Activated T-cell treated with anti-CD3 and anti-CD28 coated beads, Interleukin-2, amount 50 U/mL, for 24 hours (primary cell): ENCODE results near the gene LRRC23.
A peak's percentile ranks its signal among the peaks of the same experiment; 100 is the strongest.

ENCODE experiments used
- DNase-seq: peaks from one replicate; pipeline ENCODE4 v3.0.0-alpha.2; 2020
- H3K27ac Mint-ChIP-seq: 2 replicates; pipeline ENCODE4 v1.8.0; 2020; ENCODE audit warnings: mild to moderate bottlenecking, mixed read lengths
- H3K27me3 Mint-ChIP-seq: 2 replicates; pipeline ENCODE4 v1.8.0; 2020; ENCODE audit warnings: mixed read lengths
- H3K36me3 Mint-ChIP-seq: 2 replicates; pipeline ENCODE4 v1.8.0; 2020; ENCODE audit warnings: low read depth, mixed read lengths
- H3K4me1 Mint-ChIP-seq: 2 replicates; pipeline ENCODE4 v1.8.0; 2020; ENCODE audit warnings: low read depth, mixed read lengths
- H3K4me3 Mint-ChIP-seq: 2 replicates; pipeline ENCODE4 v1.8.0; 2020; ENCODE audit warnings: mild to moderate bottlenecking, moderate library complexity, mixed read lengths
- H3K9me3 Mint-ChIP-seq: 2 replicates; pipeline ENCODE4 v1.8.0; 2020; ENCODE audit warnings: mixed read lengths

LRRC23 gene

GRCh38 chr12:6923003-6923732 is 18.5 kb downstream of the LRRC23 start:
- no peak for DNase-seq
- no peaks in the 10 kb centered on the region for H3K9me3 Mint-ChIP-seq
- no peak overlapping the region for H3K4me3 Mint-ChIP-seq
- peak overlapping the region; percentile 87 for H3K27ac Mint-ChIP-seq
- H3K27me3 Mint-ChIP-seq: no peaks in the 10 kb centered on the region
- H3K4me1 Mint-ChIP-seq: peaks cover 39% of the 10 kb centered on the region
- H3K36me3 Mint-ChIP-seq: peaks cover 46% of the 10 kb centered on the region

- H3K27me3 Mint-ChIP-seq: no peaks in the 10 kb centered on the region
- no peaks in the 10 kb centered on the region for H3K9me3 Mint-ChIP-seq
- H3K4me3 Mint-ChIP-seq: no peak overlapping the region
- H3K4me1 Mint-ChIP-seq: peaks cover 43% of the 10 kb centered on the region
- H3K27ac Mint-ChIP-seq: peak overlapping the region; percentile 87
- H3K36me3 Mint-ChIP-seq: peaks cover 49% of the 10 kb centered on the region
- DNase-seq: no peak
Observed at GRCh38 chr12:6923851-6924250, 19.2 kb downstream of the LRRC23 start.

GRCh38 chr12:6925239-6925539 is 20.6 kb downstream of the LRRC23 start:
- Mint-ChIP-seq H3K4me3 (no peak overlapping the region), H3K9me3 (no peaks in the 10 kb centered on the region), H3K4me1 (peaks cover 51% of the 10 kb centered on the region), H3K27me3 (no peaks in the 10 kb centered on the region), H3K36me3 (peaks cover 39% of the 10 kb centered on the region), H3K27ac (peak overlapping the region; percentile 9)
- DNase-seq: no peak

- Mint-ChIP-seq H3K4me1 (peaks cover 53% of the 10 kb centered on the region), H3K9me3 (no peaks in the 10 kb centered on the region), H3K27ac (peak overlapping the region; percentile 81), H3K27me3 (no peaks in the 10 kb centered on the region), H3K36me3 (peaks cover 39% of the 10 kb centered on the region), H3K4me3 (peak overlapping the region; percentile 33)
- DNase-seq: no peak
Observed at GRCh38 chr12:6925540-6926279, 21.1 kb downstream of the LRRC23 start.

GRCh38 chr12:6927379-6928021 is 22.9 kb downstream of the LRRC23 start, which contains the start of gene ATN1:
ATN1 (plus strand) TSS chr12:6927959; CDS start chr12:6934002, 6,043 bp downstream.
- no peaks in the 10 kb centered on the region for H3K9me3 Mint-ChIP-seq
- peak; percentile 77 for DNase-seq
- peak within 1 kb of the TSS; percentile 93 for H3K27ac Mint-ChIP-seq
- peaks cover 61% of the 10 kb centered on the region for H3K4me1 Mint-ChIP-seq
- no peaks in the 10 kb centered on the region for H3K27me3 Mint-ChIP-seq
- peaks cover 31% of the 10 kb centered on the region for H3K36me3 Mint-ChIP-seq
- peak within 1 kb of the TSS; percentile 88 for H3K4me3 Mint-ChIP-seq

GRCh38 chr12:6928022-6928702 is 23.5 kb downstream of the LRRC23 start:
- Mint-ChIP-seq H3K4me3 (peak overlapping the region; percentile 88), H3K27me3 (no peaks in the 10 kb centered on the region), H3K27ac (peak overlapping the region; percentile 93), H3K36me3 (peaks cover 29% of the 10 kb centered on the region), H3K4me1 (peaks cover 66% of the 10 kb centered on the region), H3K9me3 (no peaks in the 10 kb centered on the region)
- no peak for DNase-seq

GRCh38 chr12:6928703-6929407 is 24.2 kb downstream of the LRRC23 start:
- no peak for DNase-seq
- Mint-ChIP-seq H3K36me3 (peaks cover 30% of the 10 kb centered on the region), H3K27me3 (no peaks in the 10 kb centered on the region), H3K27ac (peak overlapping the region; percentile 93), H3K4me1 (peaks cover 70% of the 10 kb centered on the region), H3K4me3 (peak overlapping the region; percentile 88), H3K9me3 (no peaks in the 10 kb centered on the region)

GRCh38 chr12:6929466-6930452 is 25.1 kb downstream of the LRRC23 start:
- Mint-ChIP-seq H3K4me3 (peak overlapping the region; percentile 88), H3K36me3 (peaks cover 35% of the 10 kb centered on the region)

GRCh38 chr12:6932766-6933165 is 28.1 kb downstream of the LRRC23 start:
- H3K9me3 Mint-ChIP-seq: no peaks in the 10 kb centered on the region
- H3K4me1 Mint-ChIP-seq: peaks cover 70% of the 10 kb centered on the region
- DNase-seq: no peak
- H3K27me3 Mint-ChIP-seq: no peaks in the 10 kb centered on the region
- H3K36me3 Mint-ChIP-seq: peaks cover 58% of the 10 kb centered on the region
- peak overlapping the region; percentile 65 for H3K27ac Mint-ChIP-seq
- H3K4me3 Mint-ChIP-seq: no peak overlapping the region

More at GRCh38 chr12:6929466-6930452, 25.1 kb downstream of the LRRC23 start:
- no peaks in the 10 kb centered on the region for H3K9me3 Mint-ChIP-seq
- peak overlapping the region; percentile 93 for H3K27ac Mint-ChIP-seq
- H3K27me3 Mint-ChIP-seq: no peaks in the 10 kb centered on the region
- peaks cover 69% of the 10 kb centered on the region for H3K4me1 Mint-ChIP-seq
- no peak for DNase-seq

- Mint-ChIP-seq H3K4me3 (no peak overlapping the region), H3K27me3 (no peaks in the 10 kb centered on the region), H3K4me1 (peaks cover 73% of the 10 kb centered on the region), H3K36me3 (peaks cover 65% of the 10 kb centered on the region), H3K9me3 (no peaks in the 10 kb centered on the region), H3K27ac (peak overlapping the region; percentile 98)
- DNase-seq: no peak
Observed at GRCh38 chr12:6934110-6934509, 29.5 kb downstream of the LRRC23 start.

- H3K27ac Mint-ChIP-seq: peak overlapping the region; percentile 98
- no peaks in the 10 kb centered on the region for H3K9me3 Mint-ChIP-seq
- DNase-seq: no peak
- no peaks in the 10 kb centered on the region for H3K27me3 Mint-ChIP-seq
- H3K4me1 Mint-ChIP-seq: peaks cover 67% of the 10 kb centered on the region
- peaks cover 76% of the 10 kb centered on the region for H3K36me3 Mint-ChIP-seq
- H3K4me3 Mint-ChIP-seq: peak overlapping the region; percentile 90
Observed at GRCh38 chr12:6935371-6936193, 31.0 kb downstream of the LRRC23 start.

- Mint-ChIP-seq H3K4me1 (peaks cover 62% of the 10 kb centered on the region), H3K36me3 (peaks cover 77% of the 10 kb centered on the region), H3K9me3 (no peaks in the 10 kb centered on the region), H3K27me3 (no peaks in the 10 kb centered on the region), H3K4me3 (peak overlapping the region; percentile 90), H3K27ac (peak overlapping the region; percentile 98)
- no peak for DNase-seq
Observed at GRCh38 chr12:6936194-6936635, 31.6 kb downstream of the LRRC23 start.
